ENCODE measurements around the gene SNRK.

DNA sequence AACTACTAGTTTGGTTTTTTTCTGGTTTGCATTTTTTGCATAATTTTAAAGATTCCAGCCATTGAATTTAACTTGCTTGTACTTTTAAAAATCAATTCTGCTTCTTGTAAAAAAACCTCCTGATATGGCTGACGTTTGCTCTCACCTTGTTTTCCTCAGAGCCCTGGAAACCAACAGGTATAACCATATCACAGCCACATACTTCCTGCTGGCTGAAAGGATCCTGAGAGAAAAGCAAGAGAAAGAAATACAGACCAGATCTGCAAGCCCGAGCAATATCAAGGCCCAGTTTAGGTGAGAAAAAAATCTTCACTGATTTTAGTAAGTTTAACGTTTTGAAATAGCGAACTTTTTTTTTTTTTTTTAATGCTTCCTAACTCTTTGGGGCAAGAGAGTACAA is 56.8 kb downstream of the SNRK start:
- TF ChIP-seq, protein P1, sequence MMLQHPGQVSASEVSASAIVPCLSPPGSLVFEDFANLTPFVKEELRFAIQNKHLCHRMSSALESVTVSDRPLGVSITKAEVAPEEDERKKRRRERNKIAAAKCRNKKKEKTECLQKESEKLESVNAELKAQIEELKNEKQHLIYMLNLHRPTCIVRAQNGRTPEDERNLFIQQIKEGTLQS (IDR thresholded peaks at IDR 0.05): no peak
- TF ChIP-seq, protein P2, sequence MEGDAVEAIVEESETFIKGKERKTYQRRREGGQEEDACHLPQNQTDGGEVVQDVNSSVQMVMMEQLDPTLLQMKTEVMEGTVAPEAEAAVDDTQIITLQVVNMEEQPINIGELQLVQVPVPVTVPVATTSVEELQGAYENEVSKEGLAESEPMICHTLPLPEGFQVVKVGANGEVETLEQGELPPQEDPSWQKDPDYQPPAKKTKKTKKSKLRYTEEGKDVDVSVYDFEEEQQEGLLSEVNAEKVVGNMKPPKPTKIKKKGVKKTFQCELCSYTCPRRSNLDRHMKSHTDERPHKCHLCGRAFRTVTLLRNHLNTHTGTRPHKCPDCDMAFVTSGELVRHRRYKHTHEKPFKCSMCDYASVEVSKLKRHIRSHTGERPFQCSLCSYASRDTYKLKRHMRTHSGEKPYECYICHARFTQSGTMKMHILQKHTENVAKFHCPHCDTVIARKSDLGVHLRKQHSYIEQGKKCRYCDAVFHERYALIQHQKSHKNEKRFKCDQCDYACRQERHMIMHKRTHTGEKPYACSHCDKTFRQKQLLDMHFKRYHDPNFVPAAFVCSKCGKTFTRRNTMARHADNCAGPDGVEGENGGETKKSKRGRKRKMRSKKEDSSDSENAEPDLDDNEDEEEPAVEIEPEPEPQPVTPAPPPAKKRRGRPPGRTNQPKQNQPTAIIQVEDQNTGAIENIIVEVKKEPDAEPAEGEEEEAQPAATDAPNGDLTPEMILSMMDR (IDR thresholded peaks at IDR 0.05 in 2 of 3, conservative IDR thresholded peaks at IDR 0.05 in 1 of 3; ENCODE audit: borderline replicate concordance in 1 of 3, insufficient read depth in 1 of 3, low read depth in 2 of 3, low read length in 2 of 3): no peak
- TF ChIP-seq, protein P3, sequence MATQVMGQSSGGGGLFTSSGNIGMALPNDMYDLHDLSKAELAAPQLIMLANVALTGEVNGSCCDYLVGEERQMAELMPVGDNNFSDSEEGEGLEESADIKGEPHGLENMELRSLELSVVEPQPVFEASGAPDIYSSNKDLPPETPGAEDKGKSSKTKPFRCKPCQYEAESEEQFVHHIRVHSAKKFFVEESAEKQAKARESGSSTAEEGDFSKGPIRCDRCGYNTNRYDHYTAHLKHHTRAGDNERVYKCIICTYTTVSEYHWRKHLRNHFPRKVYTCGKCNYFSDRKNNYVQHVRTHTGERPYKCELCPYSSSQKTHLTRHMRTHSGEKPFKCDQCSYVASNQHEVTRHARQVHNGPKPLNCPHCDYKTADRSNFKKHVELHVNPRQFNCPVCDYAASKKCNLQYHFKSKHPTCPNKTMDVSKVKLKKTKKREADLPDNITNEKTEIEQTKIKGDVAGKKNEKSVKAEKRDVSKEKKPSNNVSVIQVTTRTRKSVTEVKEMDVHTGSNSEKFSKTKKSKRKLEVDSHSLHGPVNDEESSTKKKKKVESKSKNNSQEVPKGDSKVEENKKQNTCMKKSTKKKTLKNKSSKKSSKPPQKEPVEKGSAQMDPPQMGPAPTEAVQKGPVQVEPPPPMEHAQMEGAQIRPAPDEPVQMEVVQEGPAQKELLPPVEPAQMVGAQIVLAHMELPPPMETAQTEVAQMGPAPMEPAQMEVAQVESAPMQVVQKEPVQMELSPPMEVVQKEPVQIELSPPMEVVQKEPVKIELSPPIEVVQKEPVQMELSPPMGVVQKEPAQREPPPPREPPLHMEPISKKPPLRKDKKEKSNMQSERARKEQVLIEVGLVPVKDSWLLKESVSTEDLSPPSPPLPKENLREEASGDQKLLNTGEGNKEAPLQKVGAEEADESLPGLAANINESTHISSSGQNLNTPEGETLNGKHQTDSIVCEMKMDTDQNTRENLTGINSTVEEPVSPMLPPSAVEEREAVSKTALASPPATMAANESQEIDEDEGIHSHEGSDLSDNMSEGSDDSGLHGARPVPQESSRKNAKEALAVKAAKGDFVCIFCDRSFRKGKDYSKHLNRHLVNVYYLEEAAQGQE (IDR thresholded peaks at IDR 0.05; ENCODE audit: low read depth): no peak
- TF ChIP-seq SIN3A (IDR thresholded peaks at IDR 0.05; ENCODE audit: low read depth) (no peak), POLR2A (IDR thresholded peaks at IDR 0.05; ENCODE audit: borderline replicate concordance, extremely low read depth, insufficient read depth, insufficient read length) (no peak), EZH2 (IDR thresholded peaks at IDR 0.05) (no peak), SP1 (IDR thresholded peaks at IDR 0.05; ENCODE audit: low read depth) (no peak), RAD21 (IDR thresholded peaks at IDR 0.05; ENCODE audit: low read depth) (no peak)

Data from HCT116 (cell line).